GM21390 (cell line): Measurements from ENCODE around the gene TOMT.

Experiments
- ATAC-seq: cut with Tn5 transposase; IDR thresholded peaks from one replicate; pipeline ENCODE4 v1.9.1; 2021; ENCODE audit not compliant: unreplicated experiment

Gene TOMT

GRCh38 chr11:72105888-72106287, at the start of gene TOMT:
TOMT (plus strand) TSS chr11:72105924; CDS start chr11:72105952, 28 bp downstream.
- ATAC-seq = no peak

GRCh38 chr11:72058416-72059034, 47.2 kb upstream of the TOMT start:
- ATAC-seq = no peak

GRCh38 chr11:72061739-72062396, 43.9 kb upstream of the TOMT start:
- ATAC-seq = no peak

GRCh38 chr11:72066855-72067254, 38.9 kb upstream of the TOMT start:
- ATAC-seq = no peak

GRCh38 chr11:72067266-72067665, 38.5 kb upstream of the TOMT start:
- ATAC-seq = no peak

- ATAC-seq = no peak
These were observed 38.0 kb upstream of the TOMT start for GRCh38 chr11:72067676-72068075.

GRCh38 chr11:72069200-72069599, 36.5 kb upstream of the TOMT start:
- ATAC-seq = no peak

- ATAC-seq = no peak
These were observed 35.9 kb upstream of the TOMT start for GRCh38 chr11:72069787-72070251.

- ATAC-seq = no peak
These were observed 35.2 kb upstream of the TOMT start for GRCh38 chr11:72070491-72070890.

- no peak for ATAC-seq
These were observed 33.4 kb upstream of the TOMT start for GRCh38 chr11:72072348-72072747.

- ATAC-seq = no peak
These were observed 30.6 kb upstream of the TOMT start for GRCh38 chr11:72075109-72075508.

- ATAC-seq = no peak
These were observed 30.0 kb upstream of the TOMT start for GRCh38 chr11:72075756-72076155.

GRCh38 chr11:72078477-72078876, 27.2 kb upstream of the TOMT start:
- ATAC-seq = no peak

GRCh38 chr11:72079819-72080325, 25.9 kb upstream of the TOMT start:
- ATAC-seq = no peak

- ATAC-seq = peak; percentile 93
These were observed 25.2 kb upstream of the TOMT start, which contains the start of the genes LRRC51 and NUMA1 for GRCh38 chr11:72080326-72081183. LRRC51 (plus strand) TSS chr11:72080850; CDS start chr11:72089084, 8,234 bp downstream. NUMA1 (minus strand) TSS chr11:72080542; CDS start chr11:72035943, 44,599 bp downstream.

- ATAC-seq = no peak
These were observed 24.5 kb upstream of the TOMT start for GRCh38 chr11:72081184-72081644.

GRCh38 chr11:72081821-72082453, 23.8 kb upstream of the TOMT start:
- ATAC-seq = no peak

- ATAC-seq = no peak
These were observed 22.3 kb upstream of the TOMT start for GRCh38 chr11:72083414-72083813.

- ATAC-seq = no peak
These were observed 21.6 kb upstream of the TOMT start for GRCh38 chr11:72084076-72084475.

GRCh38 chr11:72084965-72085364, 20.8 kb upstream of the TOMT start:
- no peak for ATAC-seq
